Body of pancreas (tissue), 4 donors: Measurements from ENCODE around the gene ZBED5. TPM values are rescaled to one million over a fixed set of nuclear protein-coding genes. Genes with fewer than 3 reads are reported as not detected.

Experiments used
- ATAC-seq: fragments of 150-250 bp; one replicate; pipeline ENCODE4 v1.9.1; 2016
- DNase-seq, 4 donors: peaks; one replicate each; pipeline ENCODE4 v3.0.0-alpha.2; 2019
- H3K27ac ChIP-seq, 4 donors: fragments of 200-600 bp; sonication (generic); 1 replicate in 3 of 4; 2 replicates in 1 of 4; pipeline versions ENCODE4 v1.5.1 to v1.6.1; 2016 to 2019; ENCODE audit warnings: mild to moderate bottlenecking in 1 of 4, mixed read lengths in 1 of 4, moderate library complexity in 1 of 4
- H3K27me3 ChIP-seq, 2 donors: fragments of 200-600 bp; sonication (generic); one replicate each; pipeline ENCODE4 v1.6.0; 2016; ENCODE audit warnings: mild to moderate bottlenecking in 1 of 2
- H3K36me3 ChIP-seq, 2 donors: fragments of 200-600 bp; sonication (generic); replicated peaks in 1 of 2; 2 replicates each; pipeline ENCODE4 v1.5.1; 2016; ENCODE audit warnings: low read depth in 2 of 2; ENCODE audit not compliant: insufficient read depth in 1 of 2
- H3K4me1 ChIP-seq: fragments of 200-600 bp; sonication (generic); one replicate; pipeline ENCODE4 v1.6.0; 2016
- H3K4me3 ChIP-seq, 2 donors: fragments of 200-600 bp; sonication (generic); 1 replicate in 1 of 2; 2 replicates in 1 of 2; pipeline ENCODE4 v1.5.1; 2016 to 2019
- H3K9me3 ChIP-seq, 3 donors: fragments of 200-600 bp; sonication (generic); 1 replicate in 2 of 3; 2 replicates in 1 of 3; pipeline ENCODE4 v1.5.1; 2016
- CTCF ChIP-seq, 7 experiments: fragments of 450-650 bp in 4 of 7; fragments of 200-600 bp in 3 of 7; sonication (generic) in 3 of 7; IDR thresholded peaks; one replicate each; pipeline ENCODE4 v1.5.1; 2016 to 2019; ENCODE audit warnings: antibody characterized with exemption in 7 of 7
- POLR2A ChIP-seq, 3 donors: fragments of 450-650 bp; IDR thresholded peaks; one replicate each; pipeline ENCODE4 v1.6.1; 2016; ENCODE audit warnings: antibody characterized with exemption in 3 of 3, mild to moderate bottlenecking in 2 of 3
- WGBS, 2 donors: methylation state at CpG; one replicate each; pipeline ENCODE4 v1.1.5; 2017; 5-methylcytosine and 5-hydroxymethylcytosine counted together
- intact Hi-C: fragments of 100-400 bp; cut with DNase I; formaldehyde crosslinking; loops from one replicate; pipeline ENCODE4 v1.15.1; 2023
- total RNA-seq, 2 donors: library from RNA; depleted of rRNA; stranded (reverse); fragments of >200 nt; gene quantifications; one replicate each; pipeline ENCODE4 v1.1.0, GENCODE V29; 2016

Gene ZBED5
- total RNA-seq, 2 donors from 2014 or later = 16.5 to 24.1 TPM

- Histone ChIP-seq H3K9me3 (no peaks in the 10 kb centered on the region), H3K4me3 (no peak overlapping the region), H3K27me3 (no peaks in the 10 kb centered on the region), H3K4me1 (no peaks in the 10 kb centered on the region), H3K36me3 (no peaks in the 10 kb centered on the region), H3K27ac (no peak overlapping the region)
- ATAC-seq = no peak
- intact Hi-C loops = no loop called here
- no peak for DNase-seq
- 92 to 98% methylated on average over 2 of the region's 2 CpGs for WGBS, 2 donors
- TF ChIP-seq CTCF (IDR thresholded peaks at IDR 0.05) = no peak
- no peak for TF ChIP-seq POLR2A (IDR thresholded peaks at IDR 0.05)
Observed at GRCh38 chr11:10872097-10872496, 14.2 kb upstream of the ZBED5 start.

GRCh38 chr11:10868352-10868751 is 10.5 kb upstream of the ZBED5 start:
- Histone ChIP-seq H3K9me3 (no peaks in the 10 kb centered on the region), H3K4me3 (no peak overlapping the region), H3K36me3 (no peaks in the 10 kb centered on the region), H3K27me3 (no peaks in the 10 kb centered on the region), H3K4me1 (peaks cover 6% of the 10 kb centered on the region), H3K27ac (no peak overlapping the region)
- DNase-seq (no peak), ATAC-seq (no peak)
- WGBS, 2 donors = 96% methylated on average over 3 of the region's 3 CpGs
- intact Hi-C loops = no loop called here
- no peak for TF ChIP-seq CTCF (IDR thresholded peaks at IDR 0.05)
- no peak for TF ChIP-seq POLR2A (IDR thresholded peaks at IDR 0.05)

- WGBS, 2 donors = 58 to 62% methylated on average over 10 of the region's 10 CpGs
- intact Hi-C loops = no loop called here
- DNase-seq (no peak), ATAC-seq (peak; percentile 24)
- Histone ChIP-seq H3K4me3 (no peak overlapping the region), H3K27ac (peak overlapping the region in 1 of 4 donors; percentile 23), H3K4me1 (peaks cover 6% of the 10 kb centered on the region), H3K36me3 (no peaks in the 10 kb centered on the region), H3K9me3 (no peaks in the 10 kb centered on the region), H3K27me3 (no peaks in the 10 kb centered on the region)
- TF ChIP-seq CTCF (IDR thresholded peaks at IDR 0.05) (no peak), POLR2A (IDR thresholded peaks at IDR 0.05) (no peak)
Observed at GRCh38 chr11:10866893-10867331, 9.1 kb upstream of the ZBED5 start.

GRCh38 chr11:10865837-10866270 is 8.0 kb upstream of the ZBED5 start:
- H3K36me3 ChIP-seq = no peaks in the 10 kb centered on the region
- DNase-seq (no peak), ATAC-seq (no peak)
- no peaks in the 10 kb centered on the region for H3K9me3 ChIP-seq
- H3K27ac ChIP-seq = no peak overlapping the region
- no peak overlapping the region for H3K4me3 ChIP-seq
- peaks cover 6% of the 10 kb centered on the region for H3K4me1 ChIP-seq
- no peak for TF ChIP-seq POLR2A (IDR thresholded peaks at IDR 0.05)
- no peak for TF ChIP-seq CTCF (IDR thresholded peaks at IDR 0.05)
- H3K27me3 ChIP-seq = no peaks in the 10 kb centered on the region
- intact Hi-C loops = no loop called here

- Histone ChIP-seq H3K9me3 (no peaks in the 10 kb centered on the region), H3K36me3 (no peaks in the 10 kb centered on the region), H3K4me1 (peaks cover 14% of the 10 kb centered on the region), H3K4me3 (no peak overlapping the region), H3K27me3 (no peaks in the 10 kb centered on the region), H3K27ac (no peak overlapping the region)
- intact Hi-C loops = no loop called here
- ATAC-seq (no peak), DNase-seq (no peak)
- WGBS, 2 donors = 28 to 31% methylated on average over 2 of the region's 2 CpGs
- TF ChIP-seq POLR2A (IDR thresholded peaks at IDR 0.05) (no peak), CTCF (IDR thresholded peaks at IDR 0.05) (no peak)
Observed at GRCh38 chr11:10864688-10865087, 6.8 kb upstream of the ZBED5 start.
